GM19043 (cell line): ENCODE data around the gene HOXB5.

Experiments
- ATAC-seq: cut with Tn5 transposase; IDR thresholded peaks from one replicate; pipeline ENCODE4 v1.9.1; 2021; ENCODE audit warnings: low read depth; ENCODE audit not compliant: unreplicated experiment

Gene HOXB5

GRCh38 chr17:48564188-48565021 lies 29.2 kb downstream of the HOXB5 start:
- ATAC-seq = no peak

- ATAC-seq = no peak
These were observed 29.8 kb downstream of the HOXB5 start for GRCh38 chr17:48563867-48564187.

GRCh38 chr17:48563385-48563838 lies 30.2 kb downstream of the HOXB5 start:
- no peak for ATAC-seq

GRCh38 chr17:48562934-48563333 lies 30.6 kb downstream of the HOXB5 start:
- ATAC-seq = no peak

GRCh38 chr17:48561884-48562810 lies 31.4 kb downstream of the HOXB5 start:
- peak; percentile 55 for ATAC-seq

- ATAC-seq = no peak
These were observed 33.5 kb downstream of the HOXB5 start for GRCh38 chr17:48559840-48560817.

- no peak for ATAC-seq
These were observed 34.3 kb downstream of the HOXB5 start for GRCh38 chr17:48559122-48559839.

- ATAC-seq = no peak
These were observed 34.8 kb downstream of the HOXB5 start for GRCh38 chr17:48558831-48559121.

- no peak for ATAC-seq
These were observed 35.3 kb downstream of the HOXB5 start for GRCh38 chr17:48558057-48558830.

- ATAC-seq = no peak
These were observed 36.8 kb downstream of the HOXB5 start for GRCh38 chr17:48556576-48557401.

- no peak for ATAC-seq
These were observed 37.4 kb downstream of the HOXB5 start for GRCh38 chr17:48556229-48556575.

- no peak for ATAC-seq
These were observed 38.0 kb downstream of the HOXB5 start for GRCh38 chr17:48555258-48556228.

GRCh38 chr17:48554412-48555257 lies 38.9 kb downstream of the HOXB5 start:
- ATAC-seq = no peak

GRCh38 chr17:48553826-48554225 lies 39.8 kb downstream of the HOXB5 start:
- no peak for ATAC-seq

GRCh38 chr17:48553190-48553547 lies 40.4 kb downstream of the HOXB5 start:
- ATAC-seq = no peak

GRCh38 chr17:48552466-48553189 lies 41.0 kb downstream of the HOXB5 start:
- no peak for ATAC-seq
